Liver (tissue), 9 donors: ENCODE results near the gene HHIPL2. TPM values are rescaled to one million over a fixed set of nuclear protein-coding genes. Genes with fewer than 3 reads are reported as not detected.

ENCODE experiments used
- DNase-seq: peaks from one replicate; pipeline ENCODE4 v3.0.0-alpha.2; 2017; ENCODE audit warnings: low spot score
- H3K27ac ChIP-seq, 2 donors: one replicate each; pipeline ENCODE4 v1.7.0; 2013; ENCODE audit warnings: inconsistent platforms in 2 of 2, low read length in 2 of 2, control low read depth in 1 of 2, low read depth in 1 of 2, mild to moderate bottlenecking in 1 of 2
- H3K27me3 ChIP-seq, 4 donors: one replicate each; pipeline versions ENCODE4 v1.6.1 to v1.7.0; 2013; ENCODE audit warnings: low read length in 3 of 4, inconsistent platforms in 1 of 4, mild to moderate bottlenecking in 1 of 4, moderate library complexity in 1 of 4; ENCODE audit not compliant: control insufficient read depth in 4 of 4, insufficient read depth in 4 of 4
- H3K36me3 ChIP-seq, 4 donors: one replicate each; pipeline versions ENCODE4 v1.6.1 to v1.7.0; 2013; ENCODE audit warnings: low read length in 3 of 4, mild to moderate bottlenecking in 3 of 4, low read depth in 1 of 4, moderate library complexity in 1 of 4; ENCODE audit not compliant: control insufficient read depth in 4 of 4, insufficient read depth in 3 of 4
- H3K4me1 ChIP-seq, 4 donors: one replicate each; pipeline versions ENCODE4 v1.6.1 to v1.7.0; 2013; ENCODE audit warnings: low read length in 3 of 4, mild to moderate bottlenecking in 3 of 4, moderate library complexity in 1 of 4; ENCODE audit not compliant: control insufficient read depth in 4 of 4, insufficient read depth in 4 of 4
- H3K4me3 ChIP-seq, 3 donors: one replicate each; pipeline versions ENCODE4 v1.6.1 to v1.7.0; 2013; ENCODE audit warnings: low read length in 3 of 3, control low read depth in 1 of 3, low read depth in 1 of 3, mild to moderate bottlenecking in 1 of 3
- H3K9ac ChIP-seq, 2 donors: one replicate each; pipeline ENCODE4 v1.7.0; 2013; ENCODE audit warnings: low read length in 2 of 2, mild to moderate bottlenecking in 2 of 2, moderate library complexity in 2 of 2, control low read depth in 1 of 2, low read depth in 1 of 2
- H3K9me3 ChIP-seq, 4 donors: one replicate each; pipeline versions ENCODE4 v1.6.1 to v1.7.0; 2013; ENCODE audit warnings: low read length in 3 of 4; ENCODE audit not compliant: control insufficient read depth in 4 of 4
- HNF4A ChIP-seq, 2 donors: conservative IDR thresholded peaks; 2 replicates each; pipeline ENCODE4 v1.6.1; 2016; ENCODE audit warnings: antibody characterized with exemption in 2 of 2, mild to moderate bottlenecking in 2 of 2
- JUND ChIP-seq, 2 donors: IDR thresholded peaks; 2 replicates each; pipeline ENCODE4 v1.6.1; 2016; ENCODE audit warnings: antibody characterized with exemption in 2 of 2
- NR2F2 ChIP-seq: IDR thresholded peaks from 2 replicates; pipeline ENCODE4 v1.6.1; 2016; ENCODE audit warnings: antibody characterized with exemption
- RAD21 ChIP-seq, 2 donors: IDR thresholded peaks; 2 replicates each; pipeline ENCODE4 v1.6.1; 2016; ENCODE audit warnings: antibody characterized with exemption in 2 of 2, mild to moderate bottlenecking in 2 of 2
- REST ChIP-seq: IDR thresholded peaks from 2 replicates; pipeline ENCODE4 v1.6.1; 2016; ENCODE audit warnings: antibody characterized with exemption, mild to moderate bottlenecking
- RXRA ChIP-seq, 2 donors: IDR thresholded peaks; 2 replicates each; pipeline ENCODE4 v1.6.1; 2017 to 2018; ENCODE audit warnings: antibody characterized with exemption in 2 of 2, mild to moderate bottlenecking in 1 of 2
- WGBS: extraction: QIAGEN DNeasy Blood & Tissue Kit; methylation state at CpG from one replicate; pipeline ENCODE4 v1.1.7; 2013; 5-methylcytosine and 5-hydroxymethylcytosine counted together
- polyA plus RNA-seq, 2 donors: library from polyadenylated mRNA; stranded (reverse) in 1 of 2; unstranded in 1 of 2; fragments of 200-250 nt in 1 of 2; fragments of >200 nt in 1 of 2; fragmentation: Nextera tagmentation in 1 of 2; extraction: Ambion mirVana in 1 of 2; gene quantifications; one replicate each; pipeline versions ENCODE4 v1.2.1 to v1.2.3, GENCODE V29; 2013 to 2015
- total RNA-seq, 2 donors: library from RNA; depleted of rRNA; stranded (reverse); fragments of >200 nt; gene quantifications; one replicate each; pipeline ENCODE4 v1.2.3, GENCODE V29; 2014
- TF ChIP-seq, protein P1 (sequence below): IDR thresholded peaks from 2 replicates; pipeline ENCODE4 v1.6.1; 2016; ENCODE audit warnings: antibody characterized with exemption
- donor health status: healthy.
- donor health status: healthy.
- donor health status: healthy.
- donor health status: healthy.
- donor health status: healthy.

Gene HHIPL2
- total and polyA plus RNA-seq, 4 donors, result 0.05 to 0.25 TPM; not detected in 2

DNA sequence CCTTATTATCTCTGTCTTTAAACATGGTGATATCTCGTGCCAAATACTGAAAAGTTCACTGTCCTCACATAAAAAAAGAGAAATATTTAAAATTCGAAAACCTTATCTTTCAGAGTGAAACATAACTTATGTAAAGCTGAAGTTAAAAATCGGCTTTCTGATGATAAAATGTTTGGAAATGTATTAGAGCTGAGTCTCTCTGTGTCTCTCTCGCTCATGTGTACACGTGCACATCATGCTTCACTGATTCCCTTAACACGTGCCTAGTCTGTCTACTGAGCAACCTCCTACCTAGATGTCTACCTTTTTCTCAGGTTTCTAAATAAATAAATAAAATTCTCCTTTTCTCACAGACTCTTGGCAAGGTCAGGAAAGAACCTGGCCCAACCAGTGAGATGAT lies 17.1 kb downstream of the HHIPL2 start:
- Histone ChIP-seq H3K4me3 (no peak overlapping the region), H3K27me3 (no peaks in the 10 kb centered on the region), H3K27ac (no peak overlapping the region), H3K4me1 (no peaks in the 10 kb centered on the region), H3K9me3 (no peaks in the 10 kb centered on the region), H3K9ac (no peak overlapping the region), H3K36me3 (no peaks in the 10 kb centered on the region)
- TF ChIP-seq, protein P1, sequence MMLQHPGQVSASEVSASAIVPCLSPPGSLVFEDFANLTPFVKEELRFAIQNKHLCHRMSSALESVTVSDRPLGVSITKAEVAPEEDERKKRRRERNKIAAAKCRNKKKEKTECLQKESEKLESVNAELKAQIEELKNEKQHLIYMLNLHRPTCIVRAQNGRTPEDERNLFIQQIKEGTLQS, result no peak
- peak in 1 of 2 donors; percentile 9 for TF ChIP-seq HNF4A (conservative IDR thresholded peaks at IDR 0.05)
- DNase-seq, result no peak
- WGBS, result 75% methylated on average over 6 of the region's 6 CpGs

DNA sequence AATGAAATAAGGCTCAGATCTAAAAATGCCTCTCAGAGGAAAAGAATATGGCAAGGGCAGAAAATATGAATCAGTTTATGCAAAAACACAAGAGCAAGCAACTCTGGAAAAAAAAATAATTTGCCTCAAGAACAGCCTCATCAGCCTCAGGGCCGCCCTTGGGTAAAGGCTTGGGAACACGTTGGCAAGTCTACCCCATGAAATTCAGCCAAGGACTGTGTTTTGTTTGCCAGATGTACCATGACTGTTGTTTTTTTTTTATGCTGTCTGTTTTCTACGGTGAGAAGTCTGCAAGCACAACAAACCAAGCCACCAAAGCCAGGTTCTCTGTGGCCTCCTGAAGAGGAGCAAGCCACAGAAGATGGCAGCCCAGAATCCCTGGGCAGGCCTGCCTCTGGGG lies 18.0 kb downstream of the HHIPL2 start:
- H3K36me3 ChIP-seq, result no peaks in the 10 kb centered on the region
- no peak overlapping the region for H3K27ac ChIP-seq
- no peaks in the 10 kb centered on the region for H3K4me1 ChIP-seq
- TF ChIP-seq RAD21 (IDR thresholded peaks at IDR 0.05) (peak in 1 of 2 donors; percentile 4), HNF4A (conservative IDR thresholded peaks at IDR 0.05) (peak in 1 of 2 donors; percentile 7), NR2F2 (no peak)
- H3K9ac ChIP-seq, result no peak overlapping the region
- no peak overlapping the region for H3K4me3 ChIP-seq
- WGBS, result 31% methylated on average over 3 of the region's 3 CpGs
- no peaks in the 10 kb centered on the region for H3K9me3 ChIP-seq
- DNase-seq, result no peak
- H3K27me3 ChIP-seq, result no peaks in the 10 kb centered on the region

- H3K27ac ChIP-seq, result no peak overlapping the region
- no peak overlapping the region for H3K4me3 ChIP-seq
- no peaks in the 10 kb centered on the region for H3K9me3 ChIP-seq
- H3K9ac ChIP-seq, result no peak overlapping the region
- no peaks in the 10 kb centered on the region for H3K4me1 ChIP-seq
- H3K36me3 ChIP-seq, result no peaks in the 10 kb centered on the region
- DNase-seq, result no peak
- 96% methylated on average over 3 of the region's 3 CpGs for whole genome bisulfite sequencing
- no peak for TF ChIP-seq NR2F2
- no peak for TF ChIP-seq RXRA (IDR thresholded peaks at IDR 0.05)
- no peak for TF ChIP-seq REST
- no peak for TF ChIP-seq RAD21 (IDR thresholded peaks at IDR 0.05)
- H3K27me3 ChIP-seq, result no peaks in the 10 kb centered on the region
Observed at GRCh38 chr1:222529181-222529580, 18.7 kb downstream of the HHIPL2 start.

DNA sequence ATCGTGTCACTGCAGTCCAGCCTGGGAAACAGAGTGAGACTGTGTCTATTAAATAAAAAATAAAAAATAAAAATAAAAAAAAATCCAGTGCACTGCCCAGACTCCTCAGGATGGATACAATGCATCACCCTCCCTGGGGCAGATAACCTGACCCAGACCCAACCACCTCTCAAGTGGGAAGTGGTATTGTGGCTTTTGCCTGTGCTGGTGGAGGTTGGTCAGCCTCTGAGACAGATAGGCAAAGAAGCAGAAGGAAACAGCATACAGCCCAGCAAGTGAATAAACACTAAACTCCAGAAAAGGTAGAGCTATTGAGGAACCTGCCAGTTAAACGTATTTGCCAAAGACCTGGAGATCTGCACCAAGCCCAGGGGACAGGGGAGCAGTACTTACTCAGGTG lies 22.0 kb downstream of the HHIPL2 start:
- Histone ChIP-seq H3K9ac (no peak overlapping the region), H3K36me3 (no peaks in the 10 kb centered on the region), H3K27ac (no peak overlapping the region), H3K9me3 (no peaks in the 10 kb centered on the region), H3K4me1 (peaks cover 2 to 13% (median 6%) of the 10 kb centered on the region in 4 donors), H3K4me3 (no peak overlapping the region), H3K27me3 (no peaks in the 10 kb centered on the region)
- WGBS, result 88% methylated on average over 2 of the region's 2 CpGs
- no peak for TF ChIP-seq JUND (IDR thresholded peaks at IDR 0.05)
- TF ChIP-seq RXRA (IDR thresholded peaks at IDR 0.05), result no peak
- DNase-seq, result no peak
